Hindlimb muscle (tissue), 1 donor: ENCODE data around the gene GNAT2. TPM values are rescaled to one million over a fixed set of nuclear protein-coding genes. Genes with fewer than 3 reads are reported as not detected.
A peak's percentile ranks its signal among the peaks of the same experiment; 100 is the strongest.

Source experiments
- DNase-seq: peaks from one replicate; pipeline ENCODE4 v3.0.0-alpha.2; 2013
- polyA plus RNA-seq: library from polyadenylated mRNA; unstranded; fragments of 120-200 nt; gene quantifications from one replicate; pipeline ENCODE4 v1.2.1, GENCODE V29; 2013; ENCODE audit not compliant: insufficient read length

GNAT2 gene
- polyA plus RNA-seq, 1 donor = not detected

- DNase-seq = no peak
Observed at GRCh38 chr1:109609881-109610280, 9.5 kb downstream of the GNAT2 start.

DNA sequence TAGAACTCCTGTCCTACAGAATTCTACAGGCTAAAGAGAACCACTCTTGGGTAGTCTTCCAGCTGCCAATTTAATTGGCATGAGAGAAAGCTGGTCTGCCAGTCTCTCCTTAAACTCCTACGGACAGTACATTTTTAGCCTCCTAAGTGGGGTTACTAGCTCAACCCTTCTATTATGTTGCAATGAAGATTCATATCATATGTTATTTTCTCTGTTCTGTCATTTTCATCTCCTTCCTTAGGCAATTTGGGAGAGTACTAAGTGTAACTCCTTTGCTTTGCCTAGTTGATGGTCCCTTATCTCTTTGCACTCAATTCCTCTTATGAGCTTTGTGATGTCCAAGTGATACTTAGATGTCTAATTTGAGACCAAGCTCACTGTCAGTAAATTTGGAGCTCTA, 14.0 kb downstream of the GNAT2 start:
- DNase-seq = no peak

GRCh38 chr1:109603229-109603628, 16.2 kb downstream of the GNAT2 start:
- no peak for DNase-seq

DNA sequence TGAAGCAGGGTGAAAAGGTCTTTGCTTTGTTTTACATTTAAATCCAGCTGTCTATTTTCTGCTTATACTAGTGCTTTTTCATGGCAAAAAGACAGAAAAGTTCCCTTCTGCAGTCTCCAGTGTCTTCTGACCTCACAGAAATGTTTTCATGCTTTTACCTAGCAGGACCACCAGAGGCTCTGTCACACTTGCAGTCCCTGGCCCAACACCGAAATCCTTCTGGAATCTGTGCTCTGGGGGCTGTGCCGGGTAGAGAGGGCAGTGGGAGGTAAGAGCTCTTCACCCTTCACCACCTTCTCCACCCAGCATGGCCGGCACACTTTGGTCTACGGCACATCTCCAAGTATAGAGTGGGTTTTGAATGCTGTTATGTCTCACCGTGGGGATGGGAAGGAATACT, 20.8 kb downstream of the GNAT2 start:
- no peak for DNase-seq

DNA sequence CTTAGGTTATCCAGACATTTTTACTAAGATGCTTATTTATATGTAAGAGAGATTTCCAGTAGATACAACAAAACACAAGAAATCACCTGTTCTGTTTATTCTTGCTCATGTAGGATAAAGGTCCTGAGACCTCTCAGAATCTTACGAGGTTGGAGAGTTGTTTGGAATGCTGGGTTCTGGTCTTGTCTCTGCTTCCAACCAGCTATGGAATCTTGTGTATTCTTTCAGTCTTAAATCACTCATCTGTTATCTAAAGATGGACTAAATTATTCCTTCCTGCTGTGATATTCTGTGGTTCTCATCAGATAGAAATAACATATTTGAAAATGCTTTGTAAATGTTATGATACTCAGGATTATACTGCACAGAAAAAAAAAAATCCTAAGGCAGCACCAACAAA, 21.3 kb downstream of the GNAT2 start:
- DNase-seq = no peak

DNA sequence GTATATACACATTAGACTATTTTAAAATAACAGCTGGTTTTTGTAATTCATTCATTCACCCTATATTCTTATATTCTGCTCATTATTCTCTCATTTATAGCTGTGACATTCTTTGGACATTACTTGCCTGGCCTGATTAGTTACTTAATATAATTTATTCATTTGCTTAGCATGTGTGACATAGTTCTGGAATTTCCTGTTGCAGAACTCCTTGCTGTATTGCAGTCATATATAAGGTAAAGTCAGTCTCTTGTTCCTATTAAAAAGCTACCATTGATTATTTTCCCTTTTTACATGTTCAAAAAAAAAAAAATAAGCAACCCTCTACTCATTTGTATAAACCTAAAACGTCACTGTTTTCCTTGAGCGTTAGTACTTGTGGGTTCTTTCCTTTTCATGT, 23.9 kb downstream of the GNAT2 start:
- no peak for DNase-seq

DNA sequence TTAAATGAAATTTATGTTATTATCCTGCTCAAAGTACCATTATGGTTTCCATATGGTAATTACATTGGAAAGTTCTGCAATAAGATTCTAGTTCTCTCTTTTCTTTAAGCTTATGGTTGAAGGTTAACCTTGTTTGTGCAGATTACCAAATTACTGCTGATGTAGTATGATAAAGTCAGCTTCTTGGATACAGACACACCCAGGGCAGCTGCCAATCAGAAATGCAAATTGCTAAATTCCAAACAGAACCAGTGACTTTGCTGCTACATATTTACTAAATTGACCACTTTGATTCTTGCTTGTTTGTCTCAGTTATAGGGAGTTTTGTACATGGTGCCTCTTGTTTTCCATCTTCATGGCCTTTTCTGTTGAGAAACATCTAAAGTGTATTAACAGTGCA, 26.5 kb downstream of the GNAT2 start:
- DNase-seq = no peak

GRCh38 chr1:109589679-109590078, 29.7 kb downstream of the GNAT2 start:
- no peak for DNase-seq

DNA sequence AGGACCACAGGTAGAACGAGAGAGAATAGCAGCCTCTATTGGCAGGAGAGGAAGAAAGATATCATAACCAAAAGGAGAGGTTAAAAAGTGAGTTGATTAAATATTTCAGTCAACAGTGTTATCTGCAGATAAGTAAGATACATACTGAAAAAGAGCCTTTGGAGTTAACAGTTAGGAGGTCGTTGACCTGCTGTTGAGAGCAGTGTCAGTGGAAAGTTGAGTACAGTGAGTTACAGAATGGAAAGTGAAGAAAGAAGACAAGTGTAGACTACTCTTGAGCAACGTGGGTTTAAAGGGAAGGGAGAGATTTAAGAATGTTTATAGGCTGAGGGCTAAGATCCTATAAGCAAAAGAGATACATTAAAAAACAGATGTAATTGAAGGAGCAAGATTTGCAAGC, 30.2 kb downstream of the GNAT2 start:
- no peak for DNase-seq

DNA sequence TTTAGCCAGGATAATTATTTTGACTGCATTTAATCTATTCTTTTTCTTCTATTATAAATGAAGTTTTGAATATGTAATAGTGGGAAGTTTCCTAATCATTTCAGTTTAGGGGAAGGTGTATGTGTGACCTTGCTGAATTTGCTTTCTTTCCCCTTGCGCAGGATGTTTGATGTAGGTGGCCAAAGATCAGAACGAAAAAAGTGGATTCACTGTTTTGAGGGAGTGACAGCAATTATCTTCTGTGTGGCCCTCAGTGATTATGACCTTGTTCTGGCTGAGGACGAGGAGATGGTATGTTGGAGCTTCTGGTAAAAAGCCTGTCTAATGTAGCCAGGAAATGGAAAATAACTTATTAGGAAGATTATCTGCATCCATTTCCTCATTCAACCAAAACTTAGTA, 33.4 kb downstream of the GNAT2 start:
- DNase-seq = no peak

DNA sequence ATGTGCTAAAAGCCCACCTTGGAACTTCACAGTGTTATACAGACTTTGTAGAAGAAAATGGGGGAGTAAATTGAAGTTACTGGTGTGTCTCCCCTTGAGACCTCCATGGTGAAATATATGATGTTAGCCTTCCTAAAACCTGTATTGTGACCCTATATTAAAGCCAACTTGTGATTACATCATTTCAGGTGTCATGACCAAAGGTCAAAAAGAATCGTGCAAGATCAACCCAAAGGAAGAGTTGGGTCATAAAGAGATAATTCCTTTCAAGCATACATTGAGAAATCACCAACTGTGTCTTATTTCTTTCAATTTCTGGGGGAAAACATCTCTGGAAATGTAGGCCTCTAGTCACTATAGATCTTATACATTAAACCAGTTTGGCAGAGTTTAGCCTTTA, 34.6 kb downstream of the GNAT2 start:
- DNase-seq = no peak

GRCh38 chr1:109582021-109582420, 37.4 kb downstream of the GNAT2 start:
- no peak for DNase-seq

DNA sequence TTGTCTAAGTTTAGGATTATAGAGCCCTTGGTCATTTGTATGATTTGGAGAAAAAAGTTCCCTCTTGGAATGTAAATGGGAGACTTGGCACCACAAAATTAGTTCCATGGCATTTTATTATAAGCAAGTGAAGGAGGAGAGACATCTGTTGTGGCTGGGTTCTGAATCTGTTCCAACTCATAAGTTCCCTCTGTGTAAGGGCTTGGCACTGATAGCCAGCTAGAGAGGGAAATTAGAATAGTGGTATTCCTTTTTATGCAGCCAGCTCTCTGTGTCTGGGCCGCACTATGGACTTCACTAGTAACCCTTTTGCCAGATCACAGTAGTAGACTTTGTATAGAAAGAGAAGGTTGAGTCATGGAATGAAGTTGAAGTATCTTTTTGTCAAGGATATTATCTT, 39.9 kb downstream of the GNAT2 start:
- peak; percentile 14 for DNase-seq

DNA sequence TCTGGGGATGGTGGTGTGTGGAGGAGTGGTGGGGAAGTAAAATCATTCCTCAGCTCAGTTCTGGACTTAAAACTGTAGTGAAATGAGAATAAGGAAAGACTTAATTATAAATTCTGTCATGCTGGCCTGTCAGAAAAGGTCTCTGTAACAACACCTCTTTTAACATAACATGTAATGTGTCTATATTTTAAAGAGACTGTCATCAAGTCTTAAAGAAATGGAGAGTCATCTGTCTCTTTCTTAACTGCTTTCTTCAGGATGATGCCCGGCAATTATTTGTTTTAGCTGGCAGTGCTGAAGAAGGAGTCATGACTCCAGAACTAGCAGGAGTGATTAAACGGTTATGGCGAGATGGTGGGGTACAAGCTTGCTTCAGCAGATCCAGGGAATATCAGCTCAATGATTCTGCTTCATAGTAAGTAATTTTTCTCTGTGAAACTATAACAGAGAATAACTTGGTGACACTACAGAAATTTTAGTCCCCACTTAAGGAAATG, 40.4 kb downstream of the GNAT2 start:
- no peak for DNase-seq

GRCh38 chr1:109573785-109574184, 45.6 kb downstream of the GNAT2 start:
- DNase-seq = no peak

GRCh38 chr1:109570414-109570813, 49.0 kb downstream of the GNAT2 start:
- no peak for DNase-seq

- DNase-seq = no peak
Observed at GRCh38 chr1:109569323-109569722, 50.1 kb downstream of the GNAT2 start.

DNA sequence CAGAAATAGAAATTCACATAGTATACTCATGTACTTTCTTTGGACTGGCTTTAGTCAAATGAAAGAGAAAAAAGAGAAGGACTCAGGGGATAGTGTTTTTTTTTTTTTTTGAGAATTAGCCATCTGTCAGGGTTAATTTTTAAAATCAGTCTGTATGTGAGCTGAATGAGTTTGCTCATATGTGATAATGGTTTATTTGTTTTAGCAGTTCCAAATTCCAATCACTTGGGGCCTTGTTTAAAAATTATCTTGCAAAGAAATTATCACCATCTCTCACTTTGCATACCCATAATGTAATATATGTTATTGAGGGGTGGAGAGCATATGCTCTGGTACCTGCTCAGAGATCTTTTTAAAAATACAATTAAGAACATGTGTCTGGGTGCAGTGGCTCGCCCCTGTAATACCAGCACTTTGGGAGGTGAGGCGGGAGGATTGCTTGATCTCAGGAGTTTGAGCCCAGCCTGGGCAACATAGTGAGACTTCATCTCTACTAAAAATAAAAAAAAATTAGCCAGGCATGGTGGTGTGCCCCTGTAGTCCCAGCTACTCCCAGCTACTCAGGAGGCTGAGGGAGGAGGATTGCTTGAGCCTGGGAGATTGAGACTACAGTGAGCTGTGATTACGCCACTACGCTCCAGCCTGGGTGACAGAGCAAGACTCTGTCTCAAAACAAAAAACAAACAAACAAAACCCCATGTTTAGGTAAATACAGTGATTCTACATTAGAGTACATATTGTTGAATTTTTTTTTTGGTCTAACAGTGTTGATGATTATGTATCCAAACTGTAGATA, 51.3 kb downstream of the GNAT2 start:
- no peak for DNase-seq

GRCh38 chr1:109566982-109567381, 52.4 kb downstream of the GNAT2 start:
- no peak for DNase-seq

- DNase-seq = no peak
Observed at GRCh38 chr1:109565241-109565640, 54.2 kb downstream of the GNAT2 start.

DNA sequence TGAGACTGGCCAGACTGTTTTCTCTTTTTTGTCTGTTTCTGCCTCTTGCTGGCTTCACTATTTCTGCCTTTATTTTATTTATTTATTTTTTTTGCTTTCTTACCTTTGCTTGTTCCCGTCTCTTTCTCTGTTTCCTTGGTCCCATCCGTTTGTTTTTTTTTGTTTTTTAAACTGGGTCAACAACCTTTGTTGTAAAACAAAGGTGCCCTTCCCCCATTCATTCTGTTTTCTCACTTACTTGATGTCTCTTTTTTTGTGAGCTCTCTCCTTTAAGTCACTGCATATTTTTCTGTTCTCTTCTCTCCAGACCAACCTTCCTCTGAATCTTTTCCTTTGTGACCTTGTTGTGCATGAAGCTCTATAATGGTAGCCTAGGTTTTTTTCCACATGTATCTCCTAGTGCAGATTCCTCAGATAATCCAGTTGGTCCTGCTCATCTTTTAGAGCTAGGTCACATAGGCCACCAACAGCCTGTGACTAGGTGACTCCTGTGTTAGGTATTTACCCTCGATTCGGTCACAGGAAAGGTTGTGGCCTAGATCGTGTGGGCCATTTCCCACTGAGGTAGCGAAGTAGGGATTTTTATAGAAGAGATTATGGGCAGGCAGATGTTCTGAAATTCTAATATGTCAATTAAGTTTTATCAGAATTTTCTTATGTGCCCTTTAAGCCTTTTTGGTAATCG, 55.1 kb downstream of the GNAT2 start:
- no peak for DNase-seq

GRCh38 chr1:109559995-109560394, 59.4 kb downstream of the GNAT2 start:
- DNase-seq = no peak

- DNase-seq = no peak
Observed at GRCh38 chr1:109557520-109557919, 61.9 kb downstream of the GNAT2 start.

DNA sequence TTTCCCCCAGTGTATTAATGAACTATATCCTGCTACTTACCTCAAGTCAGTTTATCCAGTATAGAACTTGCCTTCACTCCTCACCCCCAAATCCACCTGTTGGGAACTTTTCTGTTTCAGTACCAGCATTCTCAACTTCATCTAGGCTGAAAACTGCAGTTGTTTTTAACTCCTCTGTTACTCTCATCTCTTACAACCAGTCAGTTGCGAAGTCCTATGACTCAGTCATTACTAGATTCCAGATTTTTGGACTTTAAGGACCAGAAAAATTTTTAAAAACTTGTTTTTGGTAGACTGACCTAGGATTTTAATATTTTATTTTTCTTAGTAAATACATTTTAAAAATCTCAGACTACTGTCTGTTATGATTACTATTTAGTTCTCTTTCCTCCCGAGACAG, 62.9 kb downstream of the GNAT2 start:
- no peak for DNase-seq
